GM23248 (cell line): Measurements from ENCODE around the gene AGAP1. TPM values are rescaled to one million over a fixed set of nuclear protein-coding genes. Genes with fewer than 3 reads are reported as not detected.

Experiments used
- DNase-seq: peaks from one replicate; pipeline ENCODE4 v3.0.0-alpha.2; 2015
- H2AFZ ChIP-seq: fragments of 200-600 bp; sonication (generic); 2 replicates; pipeline ENCODE4 v1.6.1; 2016; ENCODE audit warnings: antibody characterized with exemption
- H3F3A ChIP-seq: fragments of 200-600 bp; sonication (generic); 2 replicates; pipeline ENCODE4 v1.6.1; 2016; ENCODE audit warnings: mild to moderate bottlenecking, antibody characterized with exemption, mixed run types; ENCODE audit not compliant: insufficient read depth
- H3K27ac ChIP-seq: fragments of 200-600 bp; sonication (generic); 2 replicates; pipeline ENCODE4 v1.5.1; 2016; ENCODE audit warnings: mild to moderate bottlenecking
- H3K27me3 ChIP-seq: fragments of 200-600 bp; sonication (generic); replicated peaks from 2 replicates; pipeline ENCODE4 v1.6.1; 2016; ENCODE audit warnings: mild to moderate bottlenecking; ENCODE audit not compliant: insufficient read depth
- H3K36me3 ChIP-seq: fragments of 200-600 bp; sonication (generic); 2 replicates; pipeline ENCODE4 v1.6.1; 2016; ENCODE audit warnings: low read depth, mild to moderate bottlenecking
- H3K4me1 ChIP-seq: fragments of 200-600 bp; sonication (generic); 2 replicates; pipeline ENCODE4 v1.6.1; 2016; ENCODE audit warnings: mild to moderate bottlenecking; ENCODE audit not compliant: insufficient read depth
- H3K4me2 ChIP-seq: fragments of 200-600 bp; sonication (generic); one replicate; pipeline ENCODE4 v1.6.1; 2016; ENCODE audit warnings: mild to moderate bottlenecking; ENCODE audit not compliant: unreplicated experiment
- H3K4me3 ChIP-seq: fragments of 200-600 bp; sonication (generic); 2 replicates; pipeline ENCODE4 v1.5.1; 2016; ENCODE audit warnings: mild to moderate bottlenecking
- H3K79me2 ChIP-seq: fragments of 200-600 bp; sonication (generic); 2 replicates; pipeline ENCODE4 v1.6.1; 2016; ENCODE audit warnings: mild to moderate bottlenecking; ENCODE audit not compliant: insufficient read depth
- H3K9ac ChIP-seq: fragments of 200-600 bp; sonication (generic); 2 replicates; pipeline ENCODE4 v1.6.1; 2016; ENCODE audit warnings: mild to moderate bottlenecking
- H3K9me2 ChIP-seq: fragments of 200-600 bp; sonication (generic); 2 replicates; pipeline ENCODE4 v1.6.1; 2016; ENCODE audit warnings: mixed run types, mild to moderate bottlenecking, moderate library complexity; ENCODE audit not compliant: insufficient read depth
- H3K9me3 ChIP-seq: fragments of 200-600 bp; sonication (generic); one replicate; pipeline ENCODE4 v1.6.1; 2017; ENCODE audit warnings: low read depth
- H4K20me1 ChIP-seq: fragments of 200-600 bp; sonication (generic); 2 replicates; pipeline ENCODE4 v1.6.0; 2016; ENCODE audit not compliant: insufficient read depth
- EZH2 ChIP-seq: fragments of 200-600 bp; sonication (generic); IDR thresholded peaks from 2 replicates; pipeline ENCODE4 v1.6.1; 2018; ENCODE audit warnings: antibody characterized with exemption, mild to moderate bottlenecking; ENCODE audit not compliant: insufficient read depth, poor library complexity, severe bottlenecking
- EZH2phosphoT487 ChIP-seq: fragments of 200-600 bp; sonication (generic); IDR thresholded peaks from 2 replicates; pipeline ENCODE4 v1.6.1; 2018; ENCODE audit warnings: antibody characterized with exemption, moderate library complexity, mild to moderate bottlenecking, low read depth; ENCODE audit not compliant: insufficient read depth
- WGBS, 2 experiments: methylation state at CpG; one replicate each; pipeline ENCODE4 v1.1.6; 2015 to 2017; ENCODE audit warnings: low lambda C conversion rate in 2 of 2, low coverage in 1 of 2; ENCODE audit errors: missing lambda C conversion rate in 2 of 2; 5-methylcytosine and 5-hydroxymethylcytosine counted together
- in situ Hi-C: fragments of 300-500 bp; cut with MboI; formaldehyde crosslinking; loops from 2 replicates; pipeline ENCODE4 v1.15.0; 2020
- polyA plus RNA-seq: library from polyadenylated mRNA; unstranded; fragments of >200 nt; fragmentation: Nextera tagmentation; extraction: Ambion mirVana; gene quantifications from 2 replicates; pipeline ENCODE4 v1.2.1, GENCODE V29; 2016
- total RNA-seq: library from RNA; depleted of rRNA; stranded (reverse); fragments of >200 nt; shearing (Covaris generic); gene quantifications from 2 replicates; pipeline ENCODE4 v1.2.3, GENCODE V29; 2014

The AGAP1 gene
- total and polyA plus RNA-seq, 2 experiments from 2014 or later: 2.2 to 9.9 TPM

- Histone ChIP-seq H3K9me3 (no peaks in the 10 kb centered on the region), H3K79me2 (no peaks in the 10 kb centered on the region), H3K9me2 (no peaks in the 10 kb centered on the region), H3K36me3 (no peaks in the 10 kb centered on the region), H3F3A (no peaks in the 10 kb centered on the region), H4K20me1 (no peaks in the 10 kb centered on the region), H3K4me1 (no peaks in the 10 kb centered on the region), H3K4me2 (no peak overlapping the region), H3K27ac (no peak overlapping the region), H3K27me3 (no peaks in the 10 kb centered on the region), H3K9ac (no peak overlapping the region), H2AFZ (no peak overlapping the region), H3K4me3 (no peak overlapping the region)
- in situ Hi-C loops: no loop called here
- no peak for DNase-seq
- WGBS, 2 experiments: 86 to 92% methylated on average over 19 to 21 of the region's 21 CpGs
- no peak for TF ChIP-seq EZH2phosphoT487
- TF ChIP-seq EZH2: no peak
These were observed 466.3 kb downstream of the AGAP1 start for GRCh38 chr2:235960011-235960715.

- no peaks in the 10 kb centered on the region for H3K9me3 ChIP-seq
- H3K9ac ChIP-seq: no peak overlapping the region
- DNase-seq: no peak
- TF ChIP-seq EZH2 (no peak), EZH2phosphoT487 (no peak)
- no peaks in the 10 kb centered on the region for H3F3A ChIP-seq
- no peak overlapping the region for H3K27ac ChIP-seq
- in situ Hi-C loops: no loop called here
- no peaks in the 10 kb centered on the region for H3K36me3 ChIP-seq
- H3K4me3 ChIP-seq: no peak overlapping the region
- no peaks in the 10 kb centered on the region for H3K4me1 ChIP-seq
- no peaks in the 10 kb centered on the region for H3K27me3 ChIP-seq
- no peaks in the 10 kb centered on the region for H3K9me2 ChIP-seq
- H4K20me1 ChIP-seq: no peaks in the 10 kb centered on the region
- no peak overlapping the region for H3K4me2 ChIP-seq
- no peaks in the 10 kb centered on the region for H3K79me2 ChIP-seq
- H2AFZ ChIP-seq: no peak overlapping the region
- 95 to 96% methylated on average over 30 to 31 of the region's 31 CpGs for WGBS, 2 experiments
These were observed 467.1 kb downstream of the AGAP1 start for GRCh38 chr2:235960716-235961640.

DNA sequence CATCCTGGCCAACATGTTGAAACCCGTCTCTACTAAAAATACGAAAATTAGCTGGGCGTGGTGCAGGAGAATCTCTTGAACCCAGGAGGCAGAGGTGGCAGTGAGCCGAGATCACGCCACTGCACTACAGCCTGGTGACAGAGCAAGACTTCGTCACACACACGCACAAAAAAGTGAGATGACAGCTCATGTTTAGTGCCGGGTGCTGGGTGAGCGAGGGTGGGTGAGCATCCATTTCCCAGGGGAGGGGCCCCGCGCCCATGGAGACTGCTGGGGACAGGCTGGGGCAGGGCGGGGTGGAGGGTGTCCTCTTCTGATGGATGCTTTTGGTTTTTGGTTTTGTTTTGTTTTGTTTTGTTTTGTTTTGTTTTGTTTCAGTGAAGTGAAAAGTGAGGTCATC is 467.9 kb downstream of the AGAP1 start:
- DNase-seq: no peak
- in situ Hi-C loops: no loop called here
- no peaks in the 10 kb centered on the region for H3F3A ChIP-seq
- H2AFZ ChIP-seq: no peak overlapping the region
- H3K9me3 ChIP-seq: no peaks in the 10 kb centered on the region
- H4K20me1 ChIP-seq: no peaks in the 10 kb centered on the region
- no peaks in the 10 kb centered on the region for H3K9me2 ChIP-seq
- H3K36me3 ChIP-seq: no peaks in the 10 kb centered on the region
- 96 to 98% methylated on average over 12 of the region's 12 CpGs for WGBS, 2 experiments
- H3K79me2 ChIP-seq: no peaks in the 10 kb centered on the region
- H3K4me1 ChIP-seq: no peaks in the 10 kb centered on the region
- no peak overlapping the region for H3K9ac ChIP-seq
- H3K27me3 ChIP-seq: no peaks in the 10 kb centered on the region
- no peak overlapping the region for H3K4me2 ChIP-seq
- H3K27ac ChIP-seq: no peak overlapping the region
- TF ChIP-seq EZH2phosphoT487 (no peak), EZH2 (no peak)
- H3K4me3 ChIP-seq: no peak overlapping the region

DNA sequence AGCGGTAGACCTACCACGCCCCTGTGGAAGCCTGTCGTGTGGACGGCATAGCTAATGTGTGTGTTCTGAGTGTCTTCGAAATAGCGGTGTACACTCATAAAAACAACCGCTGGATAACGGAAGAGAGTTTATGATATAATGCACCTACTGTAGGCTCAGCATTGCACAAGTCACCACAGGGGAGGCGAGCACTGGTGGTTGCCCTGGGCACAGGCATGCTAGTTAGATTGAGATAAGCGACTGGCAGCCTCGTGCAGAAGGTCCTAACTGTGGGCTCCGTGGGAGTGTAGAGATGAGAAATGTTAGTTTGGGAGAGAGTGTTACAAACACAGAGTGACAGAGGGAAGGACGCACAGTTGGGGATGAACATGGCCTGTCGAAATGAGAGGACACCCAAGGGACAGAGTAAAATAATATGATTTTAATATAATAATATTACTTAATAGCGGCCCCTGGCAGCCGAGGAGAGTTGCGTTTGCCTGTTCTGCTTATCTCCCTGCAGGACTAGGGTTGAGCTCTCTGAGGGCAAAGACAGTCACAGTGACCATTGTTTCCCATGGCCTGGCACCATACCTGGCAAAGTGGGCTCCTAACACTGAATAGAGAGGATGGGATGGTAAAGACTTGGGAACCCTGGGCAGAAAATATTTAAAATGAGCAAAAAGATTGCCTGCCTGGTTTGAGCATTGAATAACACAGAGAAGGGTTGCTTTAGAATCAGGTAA is 470.2 kb downstream of the AGAP1 start:
- H3K79me2 ChIP-seq: no peaks in the 10 kb centered on the region
- in situ Hi-C loops: no loop called here
- TF ChIP-seq EZH2 (no peak), EZH2phosphoT487 (no peak)
- H3K4me3 ChIP-seq: no peak overlapping the region
- DNase-seq: no peak
- H3K27ac ChIP-seq: no peak overlapping the region
- H3K9ac ChIP-seq: no peak overlapping the region
- no peak overlapping the region for H3K4me2 ChIP-seq
- no peaks in the 10 kb centered on the region for H3K9me3 ChIP-seq
- H4K20me1 ChIP-seq: no peaks in the 10 kb centered on the region
- H3K27me3 ChIP-seq: no peaks in the 10 kb centered on the region
- 88% methylated on average over 17 of the region's 17 CpGs for WGBS, 2 experiments
- no peak overlapping the region for H2AFZ ChIP-seq
- no peaks in the 10 kb centered on the region for H3K36me3 ChIP-seq
- H3F3A ChIP-seq: no peaks in the 10 kb centered on the region
- H3K4me1 ChIP-seq: no peaks in the 10 kb centered on the region
- no peaks in the 10 kb centered on the region for H3K9me2 ChIP-seq
